Measurements from ENCODE around the gene OR51I2.

DNA sequence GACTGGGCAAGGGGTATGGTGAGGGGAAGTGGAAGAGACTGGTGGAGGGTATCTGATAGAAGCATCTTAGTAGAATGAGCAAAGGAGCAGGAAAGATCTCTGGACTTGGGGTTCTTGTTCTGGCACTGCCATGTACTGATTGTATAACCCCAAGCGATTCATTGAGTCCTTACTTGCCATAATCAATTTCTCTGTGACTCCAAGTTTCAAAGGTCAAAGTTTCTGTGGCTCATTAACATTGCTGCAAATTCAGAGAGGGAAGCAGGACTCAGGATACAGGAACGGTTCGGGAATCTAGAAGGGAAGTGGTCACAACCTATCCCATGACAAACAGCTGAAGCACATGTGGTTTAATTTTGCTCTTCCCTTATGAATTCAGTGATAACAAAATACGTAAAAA lies 309 bp downstream of the OR51I2 start:
- TF ChIP-seq, protein P1, sequence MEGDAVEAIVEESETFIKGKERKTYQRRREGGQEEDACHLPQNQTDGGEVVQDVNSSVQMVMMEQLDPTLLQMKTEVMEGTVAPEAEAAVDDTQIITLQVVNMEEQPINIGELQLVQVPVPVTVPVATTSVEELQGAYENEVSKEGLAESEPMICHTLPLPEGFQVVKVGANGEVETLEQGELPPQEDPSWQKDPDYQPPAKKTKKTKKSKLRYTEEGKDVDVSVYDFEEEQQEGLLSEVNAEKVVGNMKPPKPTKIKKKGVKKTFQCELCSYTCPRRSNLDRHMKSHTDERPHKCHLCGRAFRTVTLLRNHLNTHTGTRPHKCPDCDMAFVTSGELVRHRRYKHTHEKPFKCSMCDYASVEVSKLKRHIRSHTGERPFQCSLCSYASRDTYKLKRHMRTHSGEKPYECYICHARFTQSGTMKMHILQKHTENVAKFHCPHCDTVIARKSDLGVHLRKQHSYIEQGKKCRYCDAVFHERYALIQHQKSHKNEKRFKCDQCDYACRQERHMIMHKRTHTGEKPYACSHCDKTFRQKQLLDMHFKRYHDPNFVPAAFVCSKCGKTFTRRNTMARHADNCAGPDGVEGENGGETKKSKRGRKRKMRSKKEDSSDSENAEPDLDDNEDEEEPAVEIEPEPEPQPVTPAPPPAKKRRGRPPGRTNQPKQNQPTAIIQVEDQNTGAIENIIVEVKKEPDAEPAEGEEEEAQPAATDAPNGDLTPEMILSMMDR (IDR thresholded peaks at IDR 0.05): no peak
- no peak for TF ChIP-seq EZH2phosphoT487 (IDR thresholded peaks at IDR 0.05)
